ENCODE results near the gene NCKAP5L. TPM values are rescaled to one million over a fixed set of nuclear protein-coding genes. Genes with fewer than 3 reads are reported as not detected.
A peak's percentile ranks its signal among the peaks of the same experiment; 100 is the strongest.
"Not testable (repeated sequence)": the region's sequence is repeated elsewhere in the genome, so short reads cannot be mapped to it uniquely, and the experiment has no call there.

The NCKAP5L gene
- total RNA-seq, 1 donor from 2014 or later, result 19.3 TPM

- Histone ChIP-seq H3K4me3 (ENCODE audit: low read length in 3 of 3) (no peak overlapping the region), H3K36me3 (ENCODE audit: control insufficient read depth in 3 of 3, insufficient read depth in 3 of 3, low read length in 3 of 3) (peaks cover 0 to 5% (median 3%) of the 10 kb centered on the region in 3 donors), H3K27ac (ENCODE audit: low read depth, low read length) (peak overlapping the region; percentile 88), H3K9me3 (ENCODE audit: control insufficient read depth in 3 of 3, low read length in 3 of 3) (no peaks in the 10 kb centered on the region), H3K4me1 (ENCODE audit: control insufficient read depth in 3 of 3, insufficient read depth in 3 of 3, low read length in 3 of 3) (peaks cover 19 to 21% (median 19%) of the 10 kb centered on the region in 3 donors), H3K9ac (ENCODE audit: low read depth in 1 of 3, low read length in 3 of 3) (no peak overlapping the region), H3K27me3 (ENCODE audit: control insufficient read depth in 3 of 3, insufficient read depth in 3 of 3, low read length in 3 of 3) (no peaks in the 10 kb centered on the region)
These were observed 43.3 kb downstream of the NCKAP5L start for GRCh38 chr12:49784756-49785409.

GRCh38 chr12:49783917-49784676, 44.1 kb downstream of the NCKAP5L start:
- no peaks in the 10 kb centered on the region for H3K36me3 ChIP-seq (ENCODE audit: control insufficient read depth in 3 of 3, insufficient read depth in 3 of 3, low read length in 3 of 3)
- no peaks in the 10 kb centered on the region for H3K9me3 ChIP-seq (ENCODE audit: control insufficient read depth in 3 of 3, low read length in 3 of 3)
- H3K27ac ChIP-seq (ENCODE audit: low read depth, low read length), result peak overlapping the region; percentile 88
- H3K27me3 ChIP-seq (ENCODE audit: control insufficient read depth in 3 of 3, insufficient read depth in 3 of 3, low read length in 3 of 3), result no peaks in the 10 kb centered on the region
- H3K4me3 ChIP-seq (ENCODE audit: low read length in 3 of 3), result peak overlapping the region in 2 of 3 donors; percentile 25 to 36
- peak overlapping the region in 1 of 3 donors; percentile 19 for H3K9ac ChIP-seq (ENCODE audit: low read depth in 1 of 3, low read length in 3 of 3)
- H3K4me1 ChIP-seq (ENCODE audit: control insufficient read depth in 3 of 3, insufficient read depth in 3 of 3, low read length in 3 of 3), result peaks cover 19 to 21% (median 19%) of the 10 kb centered on the region in 3 donors

- not testable (repeated sequence) for H3K9me3 ChIP-seq (ENCODE audit: control insufficient read depth in 3 of 3, low read length in 3 of 3); H3K27ac ChIP-seq (ENCODE audit: low read depth, low read length); H3K36me3 ChIP-seq (ENCODE audit: control insufficient read depth in 3 of 3, insufficient read depth in 3 of 3, low read length in 3 of 3); H3K9ac ChIP-seq (ENCODE audit: low read depth in 1 of 3, low read length in 3 of 3); H3K27me3 ChIP-seq (ENCODE audit: control insufficient read depth in 3 of 3, insufficient read depth in 3 of 3, low read length in 3 of 3); H3K4me3 ChIP-seq (ENCODE audit: low read length in 3 of 3)
- H3K4me1 ChIP-seq (ENCODE audit: control insufficient read depth in 3 of 3, insufficient read depth in 3 of 3, low read length in 3 of 3), result peaks cover 19 to 22% (median 21%) of the 10 kb centered on the region in 3 donors
These were observed 47.3 kb downstream of the NCKAP5L start for GRCh38 chr12:49780914-49781313.

GRCh38 chr12:49779581-49779980, 48.6 kb downstream of the NCKAP5L start:
- no peaks in the 10 kb centered on the region for H3K9me3 ChIP-seq (ENCODE audit: control insufficient read depth in 3 of 3, low read length in 3 of 3)

GRCh38 chr12:49777800-49778748, 50.1 kb downstream of the NCKAP5L start:
- Histone ChIP-seq H3K36me3 (ENCODE audit: control insufficient read depth in 3 of 3, insufficient read depth in 3 of 3, low read length in 3 of 3) (no peaks in the 10 kb centered on the region), H3K4me1 (ENCODE audit: control insufficient read depth in 3 of 3, insufficient read depth in 3 of 3, low read length in 3 of 3) (peaks cover under 1 to 5% (median 2%) of the 10 kb centered on the region in 3 donors), H3K4me3 (ENCODE audit: low read length in 3 of 3) (no peak overlapping the region), H3K27me3 (ENCODE audit: control insufficient read depth in 3 of 3, insufficient read depth in 3 of 3, low read length in 3 of 3) (peaks cover 0 to 3% (median 0%) of the 10 kb centered on the region in 3 donors), H3K27ac (ENCODE audit: low read depth, low read length) (no peak overlapping the region), H3K9me3 (ENCODE audit: control insufficient read depth in 3 of 3, low read length in 3 of 3) (no peaks in the 10 kb centered on the region), H3K9ac (ENCODE audit: low read depth in 1 of 3, low read length in 3 of 3) (peak overlapping the region in 1 of 3 donors; percentile 16)

More at GRCh38 chr12:49779581-49779980, 48.6 kb downstream of the NCKAP5L start:
- peaks cover 0 to 3% (median 0%) of the 10 kb centered on the region in 3 donors for H3K27me3 ChIP-seq (ENCODE audit: control insufficient read depth in 3 of 3, insufficient read depth in 3 of 3, low read length in 3 of 3)
- H3K27ac ChIP-seq (ENCODE audit: low read depth, low read length), result no peak overlapping the region
- no peak overlapping the region for H3K9ac ChIP-seq (ENCODE audit: low read depth in 1 of 3, low read length in 3 of 3)
- H3K4me1 ChIP-seq (ENCODE audit: control insufficient read depth in 3 of 3, insufficient read depth in 3 of 3, low read length in 3 of 3), result peaks cover 16 to 19% (median 17%) of the 10 kb centered on the region in 3 donors
- H3K4me3 ChIP-seq (ENCODE audit: low read length in 3 of 3), result no peak overlapping the region
- no peaks in the 10 kb centered on the region for H3K36me3 ChIP-seq (ENCODE audit: control insufficient read depth in 3 of 3, insufficient read depth in 3 of 3, low read length in 3 of 3)

DNA sequence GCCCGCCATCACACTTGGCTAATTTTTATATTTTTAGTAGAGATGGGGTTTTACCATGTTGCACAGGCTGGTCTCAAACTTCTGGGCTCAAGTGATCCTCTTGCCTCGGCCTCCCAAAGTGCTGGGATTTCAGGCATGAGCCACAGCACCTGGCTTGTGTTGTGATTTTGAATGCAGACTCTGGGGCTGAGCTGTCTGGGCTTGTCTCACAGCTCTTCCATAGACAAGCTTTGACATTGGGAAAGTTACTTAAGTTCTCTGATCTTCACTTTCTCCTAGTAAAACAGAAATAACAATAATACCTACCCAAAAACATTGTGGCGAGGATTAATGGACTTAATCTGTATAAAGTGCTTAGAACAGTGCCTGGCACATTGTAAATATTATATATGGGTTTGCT, 50.9 kb downstream of the NCKAP5L start:
- Histone ChIP-seq H3K9me3 (ENCODE audit: control insufficient read depth in 3 of 3, low read length in 3 of 3) (no peaks in the 10 kb centered on the region), H3K4me1 (ENCODE audit: control insufficient read depth in 3 of 3, insufficient read depth in 3 of 3, low read length in 3 of 3) (peaks cover 0 to 3% (median 0%) of the 10 kb centered on the region in 3 donors), H3K36me3 (ENCODE audit: control insufficient read depth in 3 of 3, insufficient read depth in 3 of 3, low read length in 3 of 3) (no peaks in the 10 kb centered on the region), H3K27me3 (ENCODE audit: control insufficient read depth in 3 of 3, insufficient read depth in 3 of 3, low read length in 3 of 3) (peaks cover 0 to 3% (median 0%) of the 10 kb centered on the region in 3 donors), H3K9ac (ENCODE audit: low read depth in 1 of 3, low read length in 3 of 3) (no peak overlapping the region), H3K4me3 (ENCODE audit: low read length in 3 of 3) (no peak overlapping the region), H3K27ac (ENCODE audit: low read depth, low read length) (no peak overlapping the region)

DNA sequence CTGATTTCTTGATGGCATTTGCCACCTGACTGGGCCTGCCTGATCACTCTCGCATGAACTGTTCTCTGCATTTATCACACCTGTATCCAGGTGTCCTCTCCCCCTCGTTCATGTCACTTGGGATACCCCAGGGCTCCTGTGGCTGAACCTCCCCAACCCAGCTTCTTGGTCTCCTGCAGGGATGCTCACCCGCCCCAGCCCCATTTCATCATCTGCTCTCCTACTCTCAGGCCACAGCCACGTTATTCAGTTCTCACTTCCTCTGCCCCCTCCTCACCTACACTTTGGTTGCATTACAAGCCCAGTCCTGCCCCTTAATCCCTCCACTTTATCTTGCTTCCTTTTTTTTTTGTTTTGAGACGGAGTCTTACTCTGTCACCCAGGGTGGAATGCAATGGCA, 51.4 kb downstream of the NCKAP5L start:
- Histone ChIP-seq H3K36me3 (ENCODE audit: control insufficient read depth in 3 of 3, insufficient read depth in 3 of 3, low read length in 3 of 3) (no peaks in the 10 kb centered on the region), H3K4me3 (ENCODE audit: low read length in 3 of 3) (no peak overlapping the region), H3K27me3 (ENCODE audit: control insufficient read depth in 3 of 3, insufficient read depth in 3 of 3, low read length in 3 of 3) (peaks cover 0 to 3% (median 0%) of the 10 kb centered on the region in 3 donors), H3K27ac (ENCODE audit: low read depth, low read length) (no peak overlapping the region), H3K4me1 (ENCODE audit: control insufficient read depth in 3 of 3, insufficient read depth in 3 of 3, low read length in 3 of 3) (peaks cover 0 to 3% (median 0%) of the 10 kb centered on the region in 3 donors), H3K9me3 (ENCODE audit: control insufficient read depth in 3 of 3, low read length in 3 of 3) (no peaks in the 10 kb centered on the region), H3K9ac (ENCODE audit: low read depth in 1 of 3, low read length in 3 of 3) (no peak overlapping the region)

DNA sequence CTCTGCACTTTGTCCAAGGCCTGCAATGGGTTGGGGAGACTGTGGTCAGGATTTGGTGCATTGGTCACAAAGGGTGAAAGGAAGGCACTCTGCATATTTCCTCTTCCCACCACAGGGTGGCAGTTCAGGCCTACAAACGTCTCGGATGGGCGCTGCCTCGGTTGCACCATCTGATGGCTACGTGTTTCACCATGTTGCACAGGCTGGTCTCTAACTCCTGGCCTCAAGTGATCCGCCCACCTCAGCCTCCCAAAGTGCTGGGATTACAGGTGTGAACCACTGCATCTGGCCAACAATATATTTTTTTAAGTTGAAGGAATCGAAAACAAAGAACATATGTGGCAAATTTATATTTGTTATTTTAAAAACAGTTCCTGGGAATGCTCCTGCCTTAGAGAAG, 51.8 kb downstream of the NCKAP5L start:
- Histone ChIP-seq H3K9me3 (ENCODE audit: control insufficient read depth in 3 of 3, low read length in 3 of 3) (no peaks in the 10 kb centered on the region), H3K4me3 (ENCODE audit: low read length in 3 of 3) (no peak overlapping the region), H3K4me1 (ENCODE audit: control insufficient read depth in 3 of 3, insufficient read depth in 3 of 3, low read length in 3 of 3) (peaks cover 0 to 3% (median 0%) of the 10 kb centered on the region in 3 donors), H3K9ac (ENCODE audit: low read depth in 1 of 3, low read length in 3 of 3) (no peak overlapping the region), H3K27ac (ENCODE audit: low read depth, low read length) (no peak overlapping the region), H3K27me3 (ENCODE audit: control insufficient read depth in 3 of 3, insufficient read depth in 3 of 3, low read length in 3 of 3) (peaks cover 0 to 3% (median 0%) of the 10 kb centered on the region in 3 donors), H3K36me3 (ENCODE audit: control insufficient read depth in 3 of 3, insufficient read depth in 3 of 3, low read length in 3 of 3) (no peaks in the 10 kb centered on the region)

DNA sequence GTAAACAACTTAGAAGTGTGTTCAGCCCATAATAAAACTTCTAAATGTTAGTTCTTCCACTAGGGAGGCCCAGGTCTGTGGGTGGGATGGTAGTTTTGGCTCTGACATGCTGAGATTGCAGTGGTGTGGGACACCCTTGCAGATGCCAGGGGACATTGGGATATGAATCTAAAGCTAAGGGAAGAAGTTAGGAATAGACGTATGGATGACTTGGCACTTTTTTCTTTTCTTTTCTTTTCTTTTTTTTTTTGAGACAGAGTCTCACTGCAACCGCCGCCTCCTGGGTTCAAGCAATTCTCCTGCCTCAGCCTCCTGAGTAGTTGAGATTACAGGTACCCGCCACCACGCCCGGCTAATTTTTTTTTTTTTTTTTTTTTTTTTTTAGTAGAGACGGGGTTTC, 55.1 kb downstream of the NCKAP5L start:
- H3K27me3 ChIP-seq (ENCODE audit: control insufficient read depth in 3 of 3, insufficient read depth in 3 of 3, low read length in 3 of 3); H3K4me3 ChIP-seq (ENCODE audit: low read length in 3 of 3); H3K4me1 ChIP-seq (ENCODE audit: control insufficient read depth in 3 of 3, insufficient read depth in 3 of 3, low read length in 3 of 3); H3K9ac ChIP-seq (ENCODE audit: low read depth in 1 of 3, low read length in 3 of 3); H3K27ac ChIP-seq (ENCODE audit: low read depth, low read length); H3K9me3 ChIP-seq (ENCODE audit: control insufficient read depth in 3 of 3, low read length in 3 of 3); H3K36me3 ChIP-seq (ENCODE audit: control insufficient read depth in 3 of 3, insufficient read depth in 3 of 3, low read length in 3 of 3): not testable (repeated sequence)

Data from skeletal muscle tissue (tissue), 4 donors.